Measurements from ENCODE around the gene RPRD1A.
A peak's percentile ranks its signal among the peaks of the same experiment; 100 is the strongest.

RPRD1A gene

DNA sequence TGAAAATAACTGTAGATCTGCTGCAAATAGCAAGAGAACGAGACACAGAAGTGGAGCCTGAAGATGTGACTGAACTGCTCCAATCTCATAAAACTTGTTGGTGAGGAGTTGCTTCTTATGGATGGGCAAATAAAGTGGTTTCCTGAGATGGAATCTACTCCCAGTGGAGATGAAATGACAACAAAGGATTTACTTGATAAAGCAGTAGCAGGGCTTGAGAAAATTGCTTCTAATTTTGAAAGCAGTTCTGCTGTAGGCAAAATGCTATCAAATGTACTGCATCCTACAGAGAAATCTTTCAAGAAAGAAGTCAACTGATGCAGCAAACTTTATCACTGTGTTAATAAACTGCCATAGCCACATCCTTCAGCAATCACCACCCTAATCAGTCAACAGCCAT is 44.0 kb downstream of the RPRD1A start:
- Mint-ChIP-seq H3K27me3 (no peaks in the 10 kb centered on the region), H3K9me3 (no peaks in the 10 kb centered on the region), H3K4me1 (no peaks in the 10 kb centered on the region), H3K27ac (no peak overlapping the region), H3K4me3 (no peak overlapping the region)
- ATAC-seq = no peak
- no peak for DNase-seq

- H3K4me1 Mint-ChIP-seq = no peaks in the 10 kb centered on the region
- no peaks in the 10 kb centered on the region for H3K27me3 Mint-ChIP-seq
- H3K4me3 Mint-ChIP-seq = no peak overlapping the region
- ATAC-seq (no peak), DNase-seq (no peak)
- no peaks in the 10 kb centered on the region for H3K9me3 Mint-ChIP-seq
- H3K27ac Mint-ChIP-seq = no peak overlapping the region
Observed at GRCh38 chr18:36020174-36020711, 47.1 kb downstream of the RPRD1A start.

DNA sequence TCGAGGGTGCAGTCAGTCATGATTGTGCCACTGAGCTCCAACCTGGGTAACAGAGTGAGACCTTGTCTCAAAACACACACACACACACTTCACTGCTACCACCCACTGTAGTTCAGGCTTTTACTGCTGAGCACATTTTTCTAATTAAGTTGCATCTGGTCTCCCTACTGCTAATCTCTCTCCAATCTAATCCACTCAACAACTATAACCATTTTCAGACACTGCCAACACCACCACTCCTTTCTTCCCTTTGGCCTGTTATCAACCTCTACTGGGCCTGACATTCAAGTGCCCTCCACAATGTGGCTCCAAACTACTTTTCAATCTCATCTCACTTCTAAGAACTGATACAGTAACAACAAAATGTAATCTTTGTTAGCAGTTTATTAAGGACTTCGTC is 50.1 kb downstream of the RPRD1A start:
- DNase-seq (no peak), ATAC-seq (no peak)
- H3K9me3 Mint-ChIP-seq = no peaks in the 10 kb centered on the region
- H3K4me1 Mint-ChIP-seq = no peaks in the 10 kb centered on the region
- no peak overlapping the region for H3K4me3 Mint-ChIP-seq
- H3K27ac Mint-ChIP-seq = no peak overlapping the region
- H3K27me3 Mint-ChIP-seq = no peaks in the 10 kb centered on the region

GRCh38 chr18:36015629-36016028 is 51.7 kb downstream of the RPRD1A start:
- no peak overlapping the region for H3K4me3 Mint-ChIP-seq
- H3K27ac Mint-ChIP-seq = no peak overlapping the region
- H3K4me1 Mint-ChIP-seq = no peaks in the 10 kb centered on the region
- H3K27me3 Mint-ChIP-seq = no peaks in the 10 kb centered on the region
- no peaks in the 10 kb centered on the region for H3K9me3 Mint-ChIP-seq
- ATAC-seq = no peak
- DNase-seq = no peak

DNA sequence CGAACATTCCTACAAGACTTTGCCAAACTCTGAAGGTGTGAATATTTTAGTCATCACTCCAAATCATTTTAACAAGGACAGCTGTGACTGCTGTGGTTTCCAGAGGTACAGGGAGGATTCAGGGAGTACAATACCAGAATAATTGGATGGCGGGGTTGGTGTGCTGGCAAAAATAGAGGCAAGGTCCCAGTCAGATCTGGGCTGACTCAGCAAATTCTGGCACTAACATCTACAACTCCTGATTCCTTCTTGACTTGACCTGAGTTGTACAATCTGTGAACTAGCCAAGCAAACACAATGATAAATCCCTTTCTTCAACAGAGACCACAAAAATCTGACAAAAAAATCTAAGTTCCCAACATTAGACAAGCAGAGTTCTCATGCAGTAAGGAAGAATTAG is 54.5 kb downstream of the RPRD1A start:
- no peak for ATAC-seq
- no peak overlapping the region for H3K27ac Mint-ChIP-seq

DNA sequence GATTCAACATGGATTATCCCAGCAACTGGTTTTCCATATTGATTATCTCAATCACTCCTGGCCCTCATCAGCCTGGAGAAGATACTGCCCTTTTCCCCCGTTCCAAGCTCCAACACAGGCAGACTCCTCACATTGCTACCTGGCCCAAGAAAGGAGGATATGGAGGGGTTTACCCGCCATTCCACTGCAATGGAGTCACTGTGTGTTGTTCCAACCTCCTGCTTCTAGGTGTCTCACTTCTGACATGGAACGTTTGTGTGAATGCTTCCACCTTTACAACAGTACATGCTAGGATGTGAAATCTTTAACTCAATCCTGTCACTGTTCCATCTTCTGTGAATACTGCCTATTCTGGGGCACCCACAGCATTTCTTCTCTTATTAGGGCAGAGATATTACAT is 58.1 kb downstream of the RPRD1A start:
- Mint-ChIP-seq H3K4me3 (no peak overlapping the region), H3K27ac (no peak overlapping the region), H3K27me3 (no peaks in the 10 kb centered on the region), H3K9me3 (no peaks in the 10 kb centered on the region), H3K4me1 (no peaks in the 10 kb centered on the region)
- DNase-seq = no peak
- no peak for ATAC-seq

More for the DNA sequence above, 54.5 kb downstream of the RPRD1A start:
- no peaks in the 10 kb centered on the region for H3K4me1 Mint-ChIP-seq
- H3K4me3 Mint-ChIP-seq = no peak overlapping the region
- no peaks in the 10 kb centered on the region for H3K27me3 Mint-ChIP-seq
- H3K9me3 Mint-ChIP-seq = no peaks in the 10 kb centered on the region
- DNase-seq = no peak

- Mint-ChIP-seq H3K27ac (no peak overlapping the region), H3K4me1 (peaks cover 5% of the 10 kb centered on the region), H3K4me3 (no peak overlapping the region), H3K9me3 (no peaks in the 10 kb centered on the region), H3K27me3 (no peaks in the 10 kb centered on the region)
- DNase-seq = no peak
- no peak for ATAC-seq
Observed at GRCh38 chr18:36006997-36007396, 60.4 kb downstream of the RPRD1A start.

DNA sequence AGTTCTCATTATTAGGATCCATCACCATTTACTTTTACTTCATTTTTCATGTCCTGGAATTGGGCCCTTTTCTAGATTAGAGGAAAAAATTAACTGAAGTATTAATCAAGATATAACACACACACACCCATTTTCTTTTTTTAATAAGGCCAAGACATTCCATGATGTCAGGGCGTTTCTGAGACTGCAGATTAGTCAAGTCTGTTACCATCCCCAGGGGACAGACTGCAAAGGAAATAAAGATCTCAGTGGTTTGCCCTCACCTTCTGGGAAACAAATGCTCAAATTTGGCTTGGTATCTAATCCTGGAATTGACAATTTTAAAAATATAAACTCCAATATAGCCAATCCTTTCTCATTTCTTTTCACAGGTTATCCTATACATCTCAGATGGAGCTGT is 67.4 kb downstream of the RPRD1A start:
- DNase-seq (no peak), ATAC-seq (no peak)
- H3K27me3 Mint-ChIP-seq = no peaks in the 10 kb centered on the region
- H3K4me3 Mint-ChIP-seq = no peak overlapping the region
- no peaks in the 10 kb centered on the region for H3K9me3 Mint-ChIP-seq
- peaks cover 5% of the 10 kb centered on the region for H3K4me1 Mint-ChIP-seq
- no peak overlapping the region for H3K27ac Mint-ChIP-seq

- Mint-ChIP-seq H3K9me3 (no peaks in the 10 kb centered on the region), H3K27ac (no peak overlapping the region), H3K4me3 (no peak overlapping the region), H3K4me1 (peaks cover 5% of the 10 kb centered on the region), H3K27me3 (no peaks in the 10 kb centered on the region)
- ATAC-seq = no peak
- DNase-seq = no peak
Observed at GRCh38 chr18:35998967-35999366, 68.4 kb downstream of the RPRD1A start.

- Mint-ChIP-seq H3K27ac (peak overlapping the region in 1 of 2 donors; percentile 63), H3K4me1 (no peaks in the 10 kb centered on the region), H3K4me3 (no peak overlapping the region), H3K27me3 (no peaks in the 10 kb centered on the region), H3K9me3 (no peaks in the 10 kb centered on the region)
- DNase-seq (no peak), ATAC-seq (no peak)
Observed at GRCh38 chr18:35993013-35993412, 74.3 kb downstream of the RPRD1A start.

DNA sequence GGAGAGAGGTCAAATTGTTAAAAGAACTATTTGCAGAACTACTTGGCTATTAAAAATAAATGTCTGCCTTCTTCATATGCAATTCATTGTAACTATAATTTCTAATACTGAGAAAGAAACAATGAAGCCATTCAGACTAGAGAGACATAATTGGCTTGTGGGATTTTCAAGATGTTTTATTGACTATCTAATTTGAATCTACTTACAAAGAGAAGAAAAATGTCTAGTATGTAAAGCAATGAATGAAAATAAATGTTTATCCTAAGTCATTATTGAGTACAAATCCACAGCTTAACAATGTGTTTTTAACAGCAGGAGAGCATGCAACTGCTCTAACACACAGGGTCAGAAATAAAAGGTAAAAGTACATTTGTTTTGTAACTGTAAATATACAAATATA is 75.7 kb downstream of the RPRD1A start:
- no peak overlapping the region for H3K27ac Mint-ChIP-seq
- H3K4me3 Mint-ChIP-seq = no peak overlapping the region
- H3K4me1 Mint-ChIP-seq = no peaks in the 10 kb centered on the region
- no peaks in the 10 kb centered on the region for H3K27me3 Mint-ChIP-seq
- DNase-seq (no peak), ATAC-seq (no peak)
- no peaks in the 10 kb centered on the region for H3K9me3 Mint-ChIP-seq

GRCh38 chr18:35983818-35984217 is 83.5 kb downstream of the RPRD1A start:
- no peak overlapping the region for H3K27ac Mint-ChIP-seq
- no peak for ATAC-seq

DNA sequence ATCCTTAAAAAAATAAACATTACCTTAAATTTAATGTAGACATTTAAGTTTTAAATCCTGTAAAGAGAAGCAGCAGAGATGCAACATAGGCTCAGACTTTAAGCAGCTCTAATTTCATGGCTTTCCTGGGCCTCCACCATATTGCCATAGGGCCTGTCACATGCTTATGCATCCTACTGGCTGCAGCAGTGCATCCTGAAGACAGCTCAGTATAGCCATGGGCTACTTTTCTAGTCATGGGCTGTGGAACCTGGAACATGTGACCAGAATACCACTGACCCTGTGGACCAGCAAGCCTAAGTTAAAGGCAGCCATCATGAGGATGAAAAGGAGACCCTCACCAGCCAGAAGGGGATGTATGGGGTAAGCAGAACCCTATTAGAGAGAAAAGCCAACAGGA is 84.2 kb downstream of the RPRD1A start:
- Mint-ChIP-seq H3K27ac (no peak overlapping the region), H3K9me3 (peaks cover 0 to 5% of the 10 kb centered on the region in 2 donors), H3K4me1 (no peaks in the 10 kb centered on the region), H3K27me3 (no peaks in the 10 kb centered on the region), H3K4me3 (no peak overlapping the region)
- DNase-seq = no peak
- no peak for ATAC-seq

More at GRCh38 chr18:35983818-35984217, 83.5 kb downstream of the RPRD1A start:
- Mint-ChIP-seq H3K9me3 (peaks cover 0 to 5% of the 10 kb centered on the region in 2 donors), H3K4me3 (no peak overlapping the region), H3K4me1 (no peaks in the 10 kb centered on the region), H3K27me3 (no peaks in the 10 kb centered on the region)
- DNase-seq = no peak

GRCh38 chr18:35982409-35983114 is 84.8 kb downstream of the RPRD1A start:
- ATAC-seq = no peak
- no peaks in the 10 kb centered on the region for H3K27me3 Mint-ChIP-seq
- H3K9me3 Mint-ChIP-seq = peaks cover 0 to 5% of the 10 kb centered on the region in 2 donors
- no peak overlapping the region for H3K4me3 Mint-ChIP-seq
- DNase-seq = no peak
- no peaks in the 10 kb centered on the region for H3K4me1 Mint-ChIP-seq
- no peak overlapping the region for H3K27ac Mint-ChIP-seq

DNA sequence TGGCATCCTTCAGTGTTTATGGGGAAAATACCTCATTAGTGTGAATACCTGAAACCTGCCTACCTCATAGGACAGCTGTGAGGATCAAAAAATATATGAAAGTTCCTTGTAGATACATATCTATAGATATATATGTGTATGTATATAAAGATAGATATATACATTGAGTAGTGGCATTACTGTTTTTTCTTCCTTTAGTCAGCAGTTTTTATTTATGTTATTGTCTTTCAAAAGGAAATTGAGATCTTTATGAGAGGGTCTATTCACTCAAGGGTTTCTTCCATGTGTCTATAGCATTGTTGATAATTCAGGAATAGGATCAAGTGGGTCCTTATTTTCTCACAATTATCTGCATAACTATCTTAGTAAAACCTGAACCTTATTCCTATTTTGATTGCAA is 88.2 kb downstream of the RPRD1A start:
- ATAC-seq = no peak
- H3K4me3 Mint-ChIP-seq = no peak overlapping the region
- peaks cover 0 to 5% of the 10 kb centered on the region in 2 donors for H3K9me3 Mint-ChIP-seq
- no peak for DNase-seq
- peaks cover 8% of the 10 kb centered on the region for H3K4me1 Mint-ChIP-seq
- no peak overlapping the region for H3K27ac Mint-ChIP-seq
- no peaks in the 10 kb centered on the region for H3K27me3 Mint-ChIP-seq

DNA sequence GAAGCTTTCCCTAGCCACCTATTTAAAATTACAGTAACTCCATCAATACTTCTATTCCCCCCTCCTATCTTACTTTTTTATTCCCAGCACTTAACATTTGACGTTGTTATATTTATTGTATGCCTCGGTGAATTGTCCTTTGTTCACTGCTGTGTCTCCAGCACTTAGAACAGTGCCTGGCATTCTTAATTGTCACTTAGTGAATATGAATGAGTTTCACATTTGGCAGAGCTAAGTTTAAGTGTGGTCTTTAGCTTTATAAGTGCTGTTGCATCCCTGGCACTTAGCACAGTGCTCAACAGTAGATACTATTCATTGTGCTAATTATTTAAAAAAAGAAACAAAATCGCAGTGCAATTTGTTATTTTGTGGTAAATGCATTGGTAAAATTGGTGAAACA is 93.2 kb downstream of the RPRD1A start:
- H3K4me3 Mint-ChIP-seq = peak overlapping the region; percentile 88 to 96
- ATAC-seq = no peak
- H3K4me1 Mint-ChIP-seq = peaks cover 42% of the 10 kb centered on the region

DNA sequence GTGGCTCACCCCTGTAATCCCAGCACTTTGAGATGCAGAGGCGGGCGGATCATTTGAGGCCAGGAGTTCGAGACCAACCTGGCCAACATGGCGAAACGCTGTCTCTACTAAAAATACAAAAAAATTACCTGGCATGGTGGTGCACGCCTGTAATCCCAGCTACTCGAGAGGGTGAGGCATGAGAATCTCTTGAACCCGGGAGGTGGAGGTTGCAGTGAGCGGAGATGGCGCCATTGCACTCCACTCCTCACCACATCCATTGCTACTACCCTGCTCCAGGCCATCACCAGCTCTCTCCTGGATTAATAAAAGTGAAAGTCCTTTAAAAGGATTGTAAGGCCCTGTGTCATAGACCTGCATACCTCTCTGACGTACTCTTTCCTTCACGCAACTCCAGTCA is 93.7 kb downstream of the RPRD1A start:
- Mint-ChIP-seq H3K27me3 (no peaks in the 10 kb centered on the region), H3K27ac (peak overlapping the region; percentile 79 to 99), H3K4me1 (peaks cover 47% of the 10 kb centered on the region), H3K9me3 (no peaks in the 10 kb centered on the region), H3K4me3 (peak overlapping the region; percentile 88 to 96)
- ATAC-seq = no peak
- no peak for DNase-seq

More for the DNA sequence above, 93.2 kb downstream of the RPRD1A start:
- Mint-ChIP-seq H3K27me3 (no peaks in the 10 kb centered on the region), H3K9me3 (no peaks in the 10 kb centered on the region), H3K27ac (peak overlapping the region in 1 of 2 donors; percentile 28)
- no peak for DNase-seq
